HG03280 (cell line): ENCODE results near the gene MRPL21.
"Not testable (repeated sequence)": the region's sequence is repeated elsewhere in the genome, so short reads cannot be mapped to it uniquely, and the experiment has no call there.

Experiments
- ATAC-seq: cut with Tn5 transposase; IDR thresholded peaks from one replicate; pipeline ENCODE4 v1.9.1; 2021; ENCODE audit warnings: mild to moderate bottlenecking, moderate library complexity; ENCODE audit not compliant: unreplicated experiment

The MRPL21 gene

DNA sequence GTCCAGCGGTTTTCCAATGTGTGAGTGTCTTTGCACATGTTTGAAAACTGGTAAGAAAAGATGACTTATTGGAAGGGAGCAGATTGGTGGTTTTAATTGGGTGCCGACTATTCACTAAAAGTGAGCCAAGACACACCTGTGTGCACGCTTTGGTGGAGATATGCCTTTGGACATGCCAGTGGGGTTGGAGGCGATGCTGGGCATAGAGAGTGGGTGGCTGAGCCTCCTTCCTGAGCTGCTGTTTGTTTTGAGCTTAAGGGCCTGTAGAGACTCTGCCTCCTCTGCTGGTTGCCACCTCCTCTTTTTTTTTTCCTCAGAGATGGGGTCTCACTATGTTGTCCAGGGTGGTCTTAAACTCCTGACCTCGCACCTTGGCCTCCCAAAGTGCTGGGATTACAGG lies 9.6 kb upstream of the MRPL21 start:
- no peak for ATAC-seq

DNA sequence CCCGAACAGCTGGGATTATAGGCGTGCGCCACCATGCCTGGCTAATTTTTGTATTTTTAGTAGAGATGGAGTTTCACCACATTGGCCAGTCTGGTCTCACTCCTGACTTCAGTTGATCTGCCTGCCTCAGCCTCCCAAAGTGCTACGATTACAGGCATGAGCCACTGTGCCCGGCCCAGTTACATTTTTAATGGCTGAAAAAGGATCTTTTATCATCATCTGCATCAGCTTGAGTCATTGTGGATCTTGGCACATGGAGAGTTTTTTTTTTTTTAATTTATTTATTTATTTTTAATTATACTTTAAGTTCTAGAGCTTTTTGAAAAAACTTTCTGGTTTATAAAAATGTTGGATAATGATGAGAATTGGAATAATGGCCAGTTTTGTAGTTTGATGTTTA lies 8.6 kb upstream of the MRPL21 start:
- ATAC-seq, result no peak

DNA sequence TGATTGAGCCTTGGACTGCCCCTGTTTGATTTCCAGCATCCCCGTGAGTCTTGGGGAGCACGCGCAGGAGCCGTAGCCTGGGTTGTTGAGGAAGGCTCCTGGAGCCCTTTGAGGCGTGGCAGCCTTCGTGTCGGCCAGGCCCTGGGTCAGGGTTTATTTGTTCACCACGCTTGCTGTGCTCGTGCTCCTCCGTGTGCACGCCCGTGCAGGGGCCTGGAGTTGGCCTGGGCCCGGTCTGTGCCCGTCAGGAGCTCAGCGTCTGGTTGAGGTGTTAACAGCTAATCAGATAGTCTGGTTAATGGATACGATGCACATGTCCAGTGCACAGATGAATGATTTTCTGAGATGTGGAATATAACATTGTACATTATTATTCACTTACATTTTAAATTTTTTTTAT lies 8.1 kb upstream of the MRPL21 start:
- no peak for ATAC-seq

DNA sequence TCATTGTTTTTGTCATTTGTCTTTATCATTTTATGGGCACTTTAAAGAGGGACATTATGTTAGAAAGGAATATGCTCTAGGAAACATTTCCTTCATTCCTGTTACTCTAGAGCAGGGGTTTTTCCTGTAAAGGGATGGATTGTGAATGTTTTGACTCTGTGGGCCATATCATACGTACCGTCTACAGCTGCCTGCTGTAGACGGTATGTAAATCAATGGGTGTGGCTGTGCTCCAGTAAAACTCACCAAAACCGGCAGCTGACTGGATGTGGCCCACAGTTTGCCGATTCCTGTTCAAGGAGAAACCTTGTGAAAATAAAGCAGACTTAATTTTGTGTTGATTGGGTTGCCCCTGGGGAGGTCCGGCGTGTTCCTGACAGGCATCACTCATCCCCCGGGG lies 7.3 kb upstream of the MRPL21 start:
- no peak for ATAC-seq

GRCh38 chr11:68908273-68908672 lies 4.6 kb upstream of the MRPL21 start:
- ATAC-seq, result no peak

DNA sequence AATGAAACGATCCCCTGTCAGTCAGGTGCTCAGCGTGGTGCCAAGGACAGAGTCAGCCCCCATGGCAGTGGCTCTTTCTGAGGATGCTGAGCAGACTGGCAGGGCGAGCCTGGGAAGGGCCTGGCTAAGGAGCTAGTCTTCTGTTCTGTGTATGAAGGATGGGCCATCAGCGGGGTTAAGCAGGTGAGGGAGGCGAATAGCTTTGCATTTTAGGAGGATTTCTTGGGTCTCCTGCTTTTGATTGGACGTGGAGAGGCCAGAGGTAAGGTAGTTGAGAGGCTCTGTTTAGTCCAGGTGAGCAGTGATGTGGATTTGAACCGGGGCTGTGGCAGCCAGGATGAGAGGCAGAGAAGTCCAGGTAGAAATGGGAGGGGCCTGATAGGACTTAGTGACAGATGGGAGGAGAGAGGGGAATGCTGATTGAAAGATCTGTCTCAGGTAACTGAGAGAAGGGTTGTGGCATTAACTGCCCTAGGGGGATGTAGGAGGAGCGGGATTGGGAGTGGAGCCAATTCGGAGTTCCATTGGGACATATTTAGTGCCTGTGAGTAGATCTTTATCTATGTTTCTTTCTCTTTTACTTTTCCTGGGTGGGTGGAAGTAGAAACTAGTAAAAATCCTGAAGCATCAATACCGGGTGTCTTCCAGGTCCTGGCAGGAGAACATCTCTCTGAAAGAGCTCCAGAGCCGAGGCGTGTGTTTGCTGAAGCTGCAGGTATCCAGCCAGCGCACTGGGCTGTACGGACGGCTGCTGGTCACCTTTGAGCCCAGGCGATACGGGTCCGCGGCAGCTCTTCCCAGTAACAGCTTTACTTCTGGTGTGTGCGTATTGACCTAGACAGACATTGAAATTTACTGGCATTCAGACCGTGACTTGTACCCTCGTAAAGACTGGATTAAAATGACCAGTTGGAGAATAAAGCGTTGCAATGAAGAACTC lies 2.1 kb upstream of the MRPL21 start:
- no peak for ATAC-seq

- peak; percentile 17 for ATAC-seq
Observed at GRCh38 chr11:68904248-68904847, 716 bp upstream of the MRPL21 start.

- no peak for ATAC-seq
Observed at GRCh38 chr11:68900835-68901381, 2.7 kb downstream of the MRPL21 start.

GRCh38 chr11:68897441-68897840 lies 6.2 kb downstream of the MRPL21 start:
- ATAC-seq, result no peak

- ATAC-seq, result no peak
Observed at GRCh38 chr11:68896171-68896959, 7.3 kb downstream of the MRPL21 start.

- ATAC-seq, result no peak
Observed at GRCh38 chr11:68893282-68893681, 10.3 kb downstream of the MRPL21 start.

DNA sequence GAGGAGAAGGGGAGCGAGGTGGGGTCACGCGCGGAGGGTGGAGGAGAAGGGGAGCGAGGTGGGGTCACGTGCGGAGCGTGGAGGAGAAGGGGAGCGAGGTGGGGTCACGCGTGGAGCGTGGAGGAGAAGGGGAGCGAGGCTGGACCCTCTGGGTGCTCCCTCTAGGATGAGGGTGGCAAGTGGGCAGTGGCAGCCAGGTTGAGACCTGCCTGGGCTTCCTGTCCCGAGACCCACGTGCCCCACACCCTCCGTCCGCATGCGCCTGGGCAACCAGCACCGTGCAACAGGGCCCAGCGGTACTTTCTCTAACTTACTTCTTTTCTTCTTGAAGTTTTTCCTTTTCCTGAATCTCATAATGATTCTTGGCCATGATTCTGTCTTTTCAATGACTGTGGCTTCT lies 11.1 kb downstream of the MRPL21 start:
- ATAC-seq, result no peak

DNA sequence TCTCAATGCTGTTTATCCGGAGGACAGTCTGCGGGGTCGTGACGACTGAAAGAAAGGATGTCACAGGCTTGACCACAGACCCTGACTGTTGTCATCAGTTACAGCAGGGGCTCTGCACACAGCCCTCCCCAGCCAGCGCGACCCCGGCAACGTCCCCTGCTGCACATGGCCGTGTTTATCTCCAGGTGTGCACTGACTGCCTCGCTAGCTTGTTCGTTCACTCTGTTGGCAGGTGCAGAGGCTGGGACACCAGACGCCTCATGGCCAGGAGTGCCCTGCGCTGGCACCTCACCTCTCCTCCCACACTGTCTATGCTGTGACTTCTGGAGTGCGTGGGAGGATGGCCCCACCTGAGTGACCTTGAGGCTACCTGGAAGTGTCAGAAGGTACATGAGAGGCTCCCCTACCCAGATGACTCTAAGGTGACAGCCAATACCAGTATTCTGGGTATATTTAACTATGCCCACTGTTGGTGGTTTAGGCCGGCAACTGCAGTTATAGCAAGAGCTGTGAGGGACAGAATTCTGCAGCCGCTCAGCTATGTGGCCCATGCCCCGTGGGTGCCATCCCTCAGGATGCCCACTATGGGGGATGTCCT lies 12.2 kb downstream of the MRPL21 start:
- no peak for ATAC-seq

GRCh38 chr11:68890490-68891231 lies 13.0 kb downstream of the MRPL21 start:
- ATAC-seq, result no peak

DNA sequence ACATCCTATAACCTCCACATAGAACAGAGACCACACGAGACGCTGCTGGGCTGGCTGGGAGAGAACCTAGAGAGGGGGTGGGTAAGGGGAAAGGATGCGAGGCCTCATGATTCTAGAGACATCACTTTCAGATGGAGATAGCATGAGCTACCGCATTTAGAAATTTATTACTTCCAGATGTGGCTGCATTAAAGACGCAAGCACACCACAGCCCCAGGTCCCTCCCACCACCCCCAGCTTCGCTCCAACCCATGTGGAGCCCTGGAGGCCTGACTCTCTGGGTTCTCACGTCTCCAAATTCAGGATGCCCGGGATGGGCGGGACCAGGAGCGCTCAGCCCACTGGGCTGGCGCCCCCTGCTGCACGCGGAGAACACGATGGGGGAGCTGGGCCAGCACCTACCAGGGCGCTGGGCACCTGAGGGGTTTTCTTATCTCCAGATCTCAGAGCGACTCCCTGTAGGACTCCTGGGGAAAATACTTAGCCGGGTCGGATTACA lies 13.6 kb downstream of the MRPL21 start:
- ATAC-seq, result no peak

DNA sequence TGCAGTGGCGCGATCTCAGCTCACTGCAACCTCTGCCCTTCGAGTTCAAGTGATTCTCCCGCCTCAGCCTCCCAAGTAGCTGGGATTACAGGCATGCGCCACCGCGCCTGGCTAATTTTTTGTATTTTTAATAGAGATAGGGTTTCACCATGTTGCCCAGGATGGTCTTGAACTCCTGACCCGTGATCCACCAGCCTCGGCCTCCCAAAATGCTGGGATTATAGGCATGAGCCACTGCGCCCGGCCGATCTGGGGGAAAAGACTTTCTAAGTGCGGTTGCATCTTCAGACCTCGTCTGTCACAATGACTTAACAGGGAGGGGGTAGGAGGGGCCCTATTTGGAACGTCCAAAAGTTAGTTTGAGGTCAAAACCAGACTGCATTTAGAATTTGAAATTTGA lies 18.8 kb downstream of the MRPL21 start:
- not testable (repeated sequence) for ATAC-seq

DNA sequence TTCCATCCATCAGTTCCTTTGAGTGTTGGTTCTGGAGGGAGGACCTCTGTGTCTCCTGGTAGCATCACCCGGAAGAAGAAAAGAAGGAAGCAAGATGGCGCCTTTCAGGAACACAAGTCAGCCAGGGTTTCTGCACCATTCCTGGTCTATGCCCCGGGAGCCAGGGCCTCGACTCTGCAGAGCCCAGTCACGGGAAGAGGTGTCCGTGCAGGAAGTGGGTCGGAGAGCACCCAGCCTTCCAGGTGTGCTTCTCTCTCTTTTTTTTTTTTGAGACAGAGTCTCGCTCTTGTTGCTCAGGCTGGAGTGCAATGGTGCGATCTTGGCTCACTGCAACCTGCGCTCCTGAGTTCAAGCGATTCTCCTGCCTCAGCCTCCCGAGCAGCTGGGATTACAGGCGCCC lies 21.2 kb downstream of the MRPL21 start:
- no peak for ATAC-seq

- no peak for ATAC-seq
Observed at GRCh38 chr11:68881320-68881719, 22.3 kb downstream of the MRPL21 start.

DNA sequence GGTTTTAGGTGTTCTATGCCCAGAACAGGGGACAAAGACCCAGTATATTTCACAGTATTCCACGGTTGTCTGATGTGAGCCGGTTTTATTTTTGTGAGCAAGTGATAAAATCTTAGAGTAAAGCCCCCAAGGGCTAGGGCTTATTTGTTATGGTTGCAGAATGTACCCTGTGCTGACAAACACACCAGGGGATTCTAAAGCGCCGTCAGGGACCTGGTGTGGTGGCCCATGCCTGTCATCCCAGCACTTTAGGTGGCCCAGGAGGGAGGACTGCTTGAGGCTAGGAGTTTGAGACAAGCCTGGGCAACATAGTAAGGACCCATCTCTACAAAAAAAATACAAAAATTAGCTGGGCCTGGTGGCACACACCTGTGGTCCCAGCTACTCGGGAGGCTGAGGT lies 22.8 kb downstream of the MRPL21 start:
- no peak for ATAC-seq

DNA sequence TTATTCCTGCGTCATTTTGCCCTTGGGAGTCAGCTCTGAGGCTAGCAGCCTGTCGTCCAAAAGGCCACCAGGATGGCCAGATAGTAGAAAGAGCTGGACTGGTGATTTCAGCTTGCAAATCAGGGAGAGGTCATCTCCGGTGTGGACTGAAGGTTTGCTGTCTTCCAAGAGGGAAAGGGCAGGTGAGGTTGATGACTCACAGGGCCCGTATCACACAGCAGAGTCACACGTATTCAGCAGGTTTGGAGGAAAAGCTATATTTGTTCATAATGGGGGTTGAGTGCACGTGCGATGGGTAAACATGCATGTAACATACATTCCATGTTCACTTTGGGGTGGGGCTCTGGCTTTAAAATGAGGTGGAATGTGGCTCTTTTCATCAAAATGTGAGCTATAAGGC lies 25.6 kb downstream of the MRPL21 start:
- ATAC-seq, result no peak
